NK-92 (cell line): ENCODE results near the gene LDHAL6B.

ENCODE experiments used
- DNase-seq: peaks from one replicate; lab custom pipeline; 2025; ENCODE audit not compliant: unreplicated experiment; lab: John Stamatoyannopoulos, UW

LDHAL6B gene

GRCh38 chr15:59249816-59250215 lies 43.2 kb downstream of the LDHAL6B start:
- no peak for DNase-seq

- no peak for DNase-seq
These were observed 43.6 kb downstream of the LDHAL6B start for GRCh38 chr15:59250249-59250648.

- no peak for DNase-seq
These were observed 44.6 kb downstream of the LDHAL6B start for GRCh38 chr15:59251001-59251845.

GRCh38 chr15:59252137-59252536 lies 45.5 kb downstream of the LDHAL6B start:
- DNase-seq, result no peak

- DNase-seq, result no peak
These were observed 49.2 kb downstream of the LDHAL6B start for GRCh38 chr15:59255680-59256336.

GRCh38 chr15:59256482-59256881 lies 49.8 kb downstream of the LDHAL6B start:
- DNase-seq, result no peak

- DNase-seq, result no peak
These were observed 50.5 kb downstream of the LDHAL6B start for GRCh38 chr15:59257140-59257539.
